C4-2B (cell line): ENCODE data around the gene TMEM116.

ENCODE experiments used
- H3K27ac ChIP-seq: fragments of 450-650 bp; 2 replicates; pipeline ENCODE4 v1.5.1; 2017
- ZFX ChIP-seq: fragments of 450-650 bp; IDR thresholded peaks from 2 replicates; pipeline ENCODE4 v1.6.1; 2017
- TF ChIP-seq, protein P1 (sequence below): fragments of 450-650 bp; conservative IDR thresholded peaks from 2 replicates; pipeline ENCODE4 v1.5.1; 2017; ENCODE audit warnings: mild to moderate bottlenecking

The TMEM116 gene

DNA sequence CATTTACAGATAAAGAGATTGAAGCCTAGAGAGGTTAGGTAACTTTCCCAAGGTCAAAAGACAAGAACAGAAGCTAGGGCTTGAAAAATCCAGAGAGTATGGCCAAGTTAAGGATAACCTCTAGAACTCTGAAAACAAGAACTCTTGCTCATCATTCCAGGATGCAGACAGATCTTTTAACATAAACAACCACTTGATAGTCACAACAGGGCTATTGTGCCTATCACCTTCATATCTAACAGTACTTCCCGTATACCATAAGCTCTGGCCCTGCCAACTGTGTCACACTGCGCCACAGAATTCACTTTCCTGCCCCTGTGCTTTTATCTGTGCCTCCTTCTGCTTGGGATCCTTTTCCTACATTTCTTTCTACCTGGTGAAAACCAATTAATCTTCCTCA is 18.5 kb upstream of the TMEM116 start:
- no peak overlapping the region for H3K27ac ChIP-seq
- no peak for TF ChIP-seq ZFX
- TF ChIP-seq, protein P1, sequence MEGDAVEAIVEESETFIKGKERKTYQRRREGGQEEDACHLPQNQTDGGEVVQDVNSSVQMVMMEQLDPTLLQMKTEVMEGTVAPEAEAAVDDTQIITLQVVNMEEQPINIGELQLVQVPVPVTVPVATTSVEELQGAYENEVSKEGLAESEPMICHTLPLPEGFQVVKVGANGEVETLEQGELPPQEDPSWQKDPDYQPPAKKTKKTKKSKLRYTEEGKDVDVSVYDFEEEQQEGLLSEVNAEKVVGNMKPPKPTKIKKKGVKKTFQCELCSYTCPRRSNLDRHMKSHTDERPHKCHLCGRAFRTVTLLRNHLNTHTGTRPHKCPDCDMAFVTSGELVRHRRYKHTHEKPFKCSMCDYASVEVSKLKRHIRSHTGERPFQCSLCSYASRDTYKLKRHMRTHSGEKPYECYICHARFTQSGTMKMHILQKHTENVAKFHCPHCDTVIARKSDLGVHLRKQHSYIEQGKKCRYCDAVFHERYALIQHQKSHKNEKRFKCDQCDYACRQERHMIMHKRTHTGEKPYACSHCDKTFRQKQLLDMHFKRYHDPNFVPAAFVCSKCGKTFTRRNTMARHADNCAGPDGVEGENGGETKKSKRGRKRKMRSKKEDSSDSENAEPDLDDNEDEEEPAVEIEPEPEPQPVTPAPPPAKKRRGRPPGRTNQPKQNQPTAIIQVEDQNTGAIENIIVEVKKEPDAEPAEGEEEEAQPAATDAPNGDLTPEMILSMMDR, result no peak

DNA sequence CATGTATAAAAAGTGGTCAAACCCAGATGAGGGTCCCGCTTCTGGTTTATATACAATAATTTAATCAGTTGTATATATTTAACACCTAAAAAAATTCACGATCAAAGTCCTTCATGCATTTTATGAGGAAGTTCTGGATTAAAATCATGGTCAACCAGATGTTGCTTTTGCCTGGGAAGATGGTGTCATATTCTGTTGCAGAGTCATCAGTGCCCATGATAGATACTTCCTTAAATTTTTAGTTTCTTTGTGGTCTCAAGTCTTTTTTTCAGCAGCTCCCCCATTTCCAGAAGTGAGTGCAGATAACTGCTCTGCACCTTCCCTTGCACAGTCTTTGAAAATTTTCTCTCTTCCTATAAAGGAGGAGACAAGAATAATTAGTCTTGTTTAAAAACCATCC is 16.3 kb upstream of the TMEM116 start:
- H3K27ac ChIP-seq, result no peak overlapping the region
- TF ChIP-seq, protein P1, result no peak
- no peak for TF ChIP-seq ZFX

DNA sequence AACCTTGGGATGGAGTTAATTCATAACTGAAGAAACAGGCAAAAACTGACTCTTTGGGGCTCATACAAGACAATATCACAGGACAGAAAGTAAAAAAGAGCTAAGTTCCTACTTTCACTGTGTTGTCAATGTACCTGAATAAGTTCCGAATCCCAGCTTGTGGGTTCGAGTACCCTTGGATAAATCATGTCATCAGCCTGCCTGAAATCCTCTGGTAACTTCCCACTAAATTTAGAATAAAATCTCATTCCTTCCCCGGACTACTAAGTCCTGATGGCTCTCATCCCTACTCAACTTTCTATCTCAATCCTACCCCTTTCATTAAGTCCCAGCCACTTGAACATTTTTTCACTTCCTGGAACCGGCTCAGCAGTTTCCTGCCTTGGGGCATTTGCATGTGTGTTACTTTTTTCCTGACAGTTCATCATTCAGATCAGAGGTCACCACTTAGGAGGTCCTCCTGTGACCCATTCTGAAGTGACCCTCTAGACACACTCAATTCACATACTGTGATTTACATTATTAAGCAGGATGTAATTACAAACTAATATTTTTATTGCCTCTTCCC is 12.9 kb upstream of the TMEM116 start:
- H3K27ac ChIP-seq, result no peak overlapping the region
- no peak for TF ChIP-seq ZFX

DNA sequence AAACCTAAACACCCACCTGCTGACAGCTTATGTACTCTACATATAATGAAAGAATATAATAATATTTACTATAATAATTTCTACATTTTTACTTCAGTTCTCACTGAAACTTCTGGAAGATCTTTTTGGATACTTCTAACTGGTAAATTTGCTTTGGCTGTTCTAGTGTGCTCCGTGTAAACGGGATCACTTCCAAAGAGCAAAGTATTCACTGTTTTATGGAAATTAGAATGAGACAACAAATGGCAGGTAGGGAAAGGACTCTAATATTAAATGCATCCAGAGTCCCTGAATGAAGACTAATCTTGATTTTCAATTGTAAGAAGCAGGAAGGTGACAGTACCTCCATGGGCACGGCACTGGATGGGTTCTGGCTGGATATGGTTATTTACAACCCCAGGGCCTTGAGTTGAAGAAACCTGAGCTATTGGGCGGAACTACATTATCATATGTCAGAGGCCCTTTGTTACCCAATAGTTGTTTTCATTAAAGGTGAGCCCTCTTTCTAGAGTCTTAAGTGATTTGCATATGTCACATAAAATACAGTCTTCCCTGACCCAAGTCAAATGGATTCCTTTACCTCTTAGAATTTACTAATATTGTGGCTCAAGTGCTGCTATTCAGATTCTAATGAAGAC is 10.9 kb upstream of the TMEM116 start:
- TF ChIP-seq ZFX, result no peak
- TF ChIP-seq, protein P1, result no peak
- H3K27ac ChIP-seq, result no peak overlapping the region

DNA sequence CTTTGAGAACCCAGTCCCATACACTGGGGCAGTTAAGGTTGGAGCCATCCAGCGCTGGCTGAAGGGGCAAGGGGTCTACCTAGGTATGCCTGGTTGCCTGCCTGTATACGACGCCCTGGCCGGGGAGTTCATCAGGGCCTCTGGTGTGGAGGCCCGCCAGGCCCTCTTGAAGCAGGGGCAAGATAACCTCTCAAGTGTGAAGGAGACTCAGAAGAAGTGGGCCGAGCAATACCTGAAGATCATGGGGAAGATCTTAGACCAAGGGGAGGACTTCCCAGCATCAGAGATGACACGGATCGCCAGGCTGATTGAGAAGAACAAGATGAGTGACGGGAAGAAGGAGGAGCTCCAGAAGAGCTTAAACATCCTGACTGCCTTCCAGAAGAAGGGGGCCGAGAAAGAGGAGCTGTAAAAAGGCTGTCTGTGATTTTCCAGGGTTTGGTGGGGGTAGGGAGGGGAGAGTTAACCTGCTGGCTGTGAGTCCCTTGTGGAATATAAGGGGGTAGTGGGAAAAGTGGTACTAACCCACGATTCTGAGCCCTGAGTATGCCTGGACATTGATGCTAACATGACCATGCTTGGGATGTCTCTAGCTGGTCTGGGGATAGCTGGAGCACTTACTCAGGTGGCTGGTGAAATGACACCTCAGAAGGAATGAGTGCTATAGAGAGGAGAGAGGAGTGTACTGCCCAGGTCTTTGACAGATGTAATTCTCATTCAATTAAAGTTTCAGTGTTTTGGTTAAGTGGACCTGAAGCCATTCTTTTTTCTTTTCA is 9.5 kb upstream of the TMEM116 start:
- H3K27ac ChIP-seq, result no peak overlapping the region
- TF ChIP-seq, protein P1, result no peak
- TF ChIP-seq ZFX, result no peak

DNA sequence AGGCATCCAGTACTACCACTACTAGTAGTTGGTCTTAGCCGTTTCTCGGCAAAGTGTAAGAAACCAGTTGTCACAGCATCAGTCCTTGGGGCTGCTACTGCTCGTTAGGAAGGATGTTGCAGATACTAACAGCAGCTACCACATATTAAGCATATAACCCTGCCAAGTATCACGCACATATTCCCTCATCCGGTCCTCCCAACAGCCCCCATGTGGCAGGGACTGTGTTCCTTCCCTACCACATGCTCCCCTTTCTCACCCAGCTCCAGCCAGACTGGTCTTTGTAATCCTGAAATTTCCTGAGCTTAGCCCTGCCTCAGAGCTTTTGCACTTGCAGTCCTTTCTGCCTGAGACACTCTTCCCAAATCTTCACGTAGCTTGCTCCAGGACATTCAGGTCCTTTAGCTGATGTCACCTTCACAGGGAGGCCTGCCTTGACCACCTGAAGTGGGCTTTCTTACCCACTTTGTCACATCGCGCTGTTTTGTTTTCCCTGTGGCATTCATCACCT is 8.0 kb upstream of the TMEM116 start:
- TF ChIP-seq ZFX, result no peak
- TF ChIP-seq, protein P1, result no peak

DNA sequence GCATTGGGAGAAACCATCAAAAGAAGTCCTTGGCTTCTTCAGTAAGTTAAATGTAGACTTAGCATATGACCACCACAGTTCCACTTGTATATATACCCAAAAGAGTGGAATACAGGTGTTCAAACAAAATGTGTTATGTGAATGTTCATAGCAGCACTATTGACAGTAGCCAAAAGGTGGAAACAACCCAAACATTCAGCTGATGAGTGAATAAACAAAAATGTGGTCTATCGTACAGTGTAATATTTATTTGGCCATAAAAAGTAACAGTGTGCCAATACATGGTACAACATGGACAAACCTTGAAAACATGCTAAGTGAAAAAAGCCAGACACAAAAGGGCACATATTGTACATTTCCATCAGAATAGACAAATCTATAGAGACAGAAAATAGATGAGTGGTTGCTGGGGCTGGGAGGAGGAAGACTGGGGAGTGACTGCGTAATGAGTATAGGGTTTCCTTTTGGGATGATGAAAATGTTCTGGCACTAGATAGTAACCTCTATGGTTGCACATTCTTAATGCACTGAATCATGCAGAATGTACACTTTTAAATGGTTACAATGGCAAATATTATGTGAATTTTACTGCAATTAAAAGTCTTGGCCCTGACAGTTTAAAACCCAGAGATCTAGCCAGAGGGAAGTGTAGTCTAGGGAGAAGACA is 5.7 kb upstream of the TMEM116 start:
- no peak overlapping the region for H3K27ac ChIP-seq
- TF ChIP-seq, protein P1, result no peak
- no peak for TF ChIP-seq ZFX

More for the DNA sequence above, 8.0 kb upstream of the TMEM116 start:
- no peak overlapping the region for H3K27ac ChIP-seq
